Rectal smooth muscle tissue (tissue), 1 donor: Measurements from ENCODE around the gene LAMA2.

ENCODE experiments used
- H3K27ac ChIP-seq: one replicate; pipeline ENCODE4 v1.7.0; 2013; ENCODE audit warnings: low read depth, low read length, inconsistent platforms
- H3K27me3 ChIP-seq: one replicate; pipeline ENCODE4 v1.7.0; 2013; ENCODE audit warnings: low read length; ENCODE audit not compliant: control insufficient read depth, insufficient read depth
- H3K36me3 ChIP-seq: one replicate; pipeline ENCODE4 v1.7.0; 2013; ENCODE audit warnings: low read length; ENCODE audit not compliant: control insufficient read depth, insufficient read depth
- H3K4me1 ChIP-seq: one replicate; pipeline ENCODE4 v1.7.0; 2013; ENCODE audit warnings: low read length; ENCODE audit not compliant: control insufficient read depth, insufficient read depth
- H3K4me3 ChIP-seq: one replicate; pipeline ENCODE4 v1.7.0; 2013; ENCODE audit warnings: low read length
- H3K9ac ChIP-seq: one replicate; pipeline ENCODE4 v1.7.0; 2013; ENCODE audit warnings: low read length

LAMA2 gene

GRCh38 chr6:129253242-129253641, 370.3 kb downstream of the LAMA2 start:
- Histone ChIP-seq H3K4me1 (no peaks in the 10 kb centered on the region), H3K27ac (no peak overlapping the region), H3K36me3 (no peaks in the 10 kb centered on the region)

DNA sequence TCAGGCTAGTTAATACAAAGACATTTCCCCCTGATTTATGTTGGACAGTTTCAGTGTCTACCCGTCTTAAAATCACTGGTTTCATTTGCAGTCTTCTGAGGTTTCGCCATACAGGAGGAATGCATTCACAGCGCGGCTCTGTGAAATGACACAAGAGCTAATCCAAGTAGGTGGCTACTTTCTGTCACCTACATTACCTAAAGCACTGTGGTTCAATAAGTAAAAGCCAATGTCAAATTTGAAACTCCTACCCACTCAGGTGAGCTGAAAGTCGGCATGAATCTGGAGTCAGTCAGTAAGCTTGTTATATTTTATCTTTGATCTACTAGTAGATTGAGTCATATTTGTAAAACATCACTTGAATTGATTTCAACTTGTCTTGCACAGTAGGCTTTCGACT, 370.8 kb downstream of the LAMA2 start:
- H3K9ac ChIP-seq: no peak overlapping the region
- H3K36me3 ChIP-seq: no peaks in the 10 kb centered on the region
- H3K27me3 ChIP-seq: no peaks in the 10 kb centered on the region
- H3K4me3 ChIP-seq: no peak overlapping the region
- no peaks in the 10 kb centered on the region for H3K4me1 ChIP-seq
- H3K27ac ChIP-seq: no peak overlapping the region

More at GRCh38 chr6:129253242-129253641, 370.3 kb downstream of the LAMA2 start:
- Histone ChIP-seq H3K4me3 (no peak overlapping the region), H3K27me3 (no peaks in the 10 kb centered on the region), H3K9ac (no peak overlapping the region)

GRCh38 chr6:129257196-129257595, 374.3 kb downstream of the LAMA2 start:
- no peak overlapping the region for H3K9ac ChIP-seq
- H3K27me3 ChIP-seq: no peaks in the 10 kb centered on the region
- H3K4me1 ChIP-seq: no peaks in the 10 kb centered on the region
- no peaks in the 10 kb centered on the region for H3K36me3 ChIP-seq
- no peak overlapping the region for H3K4me3 ChIP-seq
- no peak overlapping the region for H3K27ac ChIP-seq

DNA sequence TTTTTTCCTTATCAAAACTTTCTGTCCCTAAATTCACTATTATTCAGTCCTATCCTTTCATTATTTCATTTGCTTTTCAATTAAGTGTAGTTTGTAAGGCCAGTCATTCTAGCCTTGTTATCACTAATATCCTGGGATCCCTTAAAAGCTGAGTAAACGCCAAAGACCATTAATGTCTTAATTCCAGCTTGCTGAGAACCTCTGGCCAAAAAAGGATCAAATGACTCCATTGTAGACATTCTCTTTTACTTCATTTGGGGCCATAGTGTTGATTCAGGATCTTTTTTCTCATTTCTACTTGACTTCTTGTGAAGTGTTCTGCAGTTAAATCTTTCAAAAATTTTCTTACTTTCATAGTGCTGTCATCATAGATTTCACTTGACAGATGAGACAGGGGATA, 379.7 kb downstream of the LAMA2 start:
- Histone ChIP-seq H3K27me3 (no peaks in the 10 kb centered on the region), H3K4me3 (no peak overlapping the region), H3K27ac (no peak overlapping the region), H3K4me1 (no peaks in the 10 kb centered on the region), H3K9ac (no peak overlapping the region), H3K36me3 (no peaks in the 10 kb centered on the region)

DNA sequence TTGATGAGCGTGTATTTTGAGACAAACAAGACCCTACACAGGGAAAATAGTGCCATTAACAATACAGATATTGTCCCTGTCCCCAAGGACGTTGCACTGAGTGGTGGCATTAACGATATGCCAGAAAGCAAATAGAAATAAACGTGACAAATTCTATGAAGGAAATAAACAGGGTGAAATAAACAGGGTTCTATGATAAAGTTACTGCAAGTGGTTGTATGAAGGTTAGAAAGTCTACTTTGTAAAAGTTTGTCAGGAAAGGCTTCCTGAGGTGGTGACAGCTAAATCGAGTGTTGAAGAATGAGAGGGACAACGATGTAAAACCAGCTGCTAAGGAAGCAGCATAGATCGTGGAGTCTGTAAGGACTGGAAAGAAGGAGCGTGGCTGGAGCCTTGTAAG, 380.2 kb downstream of the LAMA2 start:
- no peaks in the 10 kb centered on the region for H3K36me3 ChIP-seq
- no peak overlapping the region for H3K4me3 ChIP-seq
- no peaks in the 10 kb centered on the region for H3K4me1 ChIP-seq
- no peaks in the 10 kb centered on the region for H3K27me3 ChIP-seq
- H3K9ac ChIP-seq: no peak overlapping the region
- H3K27ac ChIP-seq: no peak overlapping the region

DNA sequence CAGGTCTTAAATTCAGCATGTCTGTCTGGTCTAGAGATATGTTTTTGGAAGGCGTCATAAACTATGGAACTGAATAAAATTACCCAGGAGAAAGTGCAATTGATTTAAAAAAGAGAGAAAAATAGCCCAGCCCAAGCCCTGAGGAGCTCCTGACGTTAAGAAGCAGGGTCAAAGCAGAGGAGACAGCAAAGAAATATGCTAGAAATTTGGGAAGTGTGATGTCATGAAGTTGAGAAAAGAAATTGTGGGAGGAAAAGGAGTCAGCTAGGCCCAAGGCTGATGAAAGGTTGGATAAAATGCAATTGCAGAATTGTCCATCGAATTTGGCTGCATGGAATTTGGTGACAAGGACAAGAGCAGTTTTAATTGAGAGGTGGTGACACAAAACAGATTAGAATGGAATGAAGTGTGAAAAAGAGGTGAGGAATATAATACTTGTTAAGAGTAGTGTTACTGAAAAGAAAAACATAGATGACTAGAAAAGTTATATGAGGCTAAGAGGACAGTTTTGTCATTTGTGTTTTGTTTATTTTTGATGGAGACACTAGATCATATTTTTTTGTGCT, 381.6 kb downstream of the LAMA2 start:
- H3K4me1 ChIP-seq: no peaks in the 10 kb centered on the region
- H3K27me3 ChIP-seq: no peaks in the 10 kb centered on the region
- no peak overlapping the region for H3K4me3 ChIP-seq
- no peaks in the 10 kb centered on the region for H3K36me3 ChIP-seq
- no peak overlapping the region for H3K9ac ChIP-seq
- H3K27ac ChIP-seq: no peak overlapping the region

DNA sequence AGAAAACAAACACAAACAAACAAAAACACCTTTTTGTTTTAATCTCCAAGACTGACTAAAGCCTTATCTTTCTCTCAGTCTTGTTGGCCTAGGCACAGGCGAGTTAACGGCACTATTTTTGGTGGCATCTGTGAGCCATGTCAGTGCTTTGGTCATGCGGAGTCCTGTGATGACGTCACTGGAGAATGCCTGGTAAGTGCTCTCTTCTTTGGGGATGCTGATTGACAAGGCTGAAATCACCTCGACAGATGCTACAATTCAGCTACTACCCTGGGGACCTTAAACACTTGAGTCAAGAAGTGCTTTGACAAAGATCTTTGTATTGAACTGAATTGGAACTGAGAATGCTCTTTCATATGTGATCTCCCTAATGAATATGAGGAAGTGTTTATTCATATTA, 384.1 kb downstream of the LAMA2 start:
- no peak overlapping the region for H3K4me3 ChIP-seq
- H3K9ac ChIP-seq: no peak overlapping the region
- no peaks in the 10 kb centered on the region for H3K4me1 ChIP-seq
- H3K27me3 ChIP-seq: no peaks in the 10 kb centered on the region
- H3K36me3 ChIP-seq: no peaks in the 10 kb centered on the region
- no peak overlapping the region for H3K27ac ChIP-seq

- no peak overlapping the region for H3K4me3 ChIP-seq
Measured at GRCh38 chr6:129269076-129269475, 386.1 kb downstream of the LAMA2 start.

GRCh38 chr6:129269891-129270290, 387.0 kb downstream of the LAMA2 start:
- H3K4me1 ChIP-seq: no peaks in the 10 kb centered on the region
- H3K27ac ChIP-seq: no peak overlapping the region
- H3K36me3 ChIP-seq: no peaks in the 10 kb centered on the region
- H3K9ac ChIP-seq: no peak overlapping the region
- no peaks in the 10 kb centered on the region for H3K27me3 ChIP-seq
- H3K4me3 ChIP-seq: no peak overlapping the region

More at GRCh38 chr6:129269076-129269475, 386.1 kb downstream of the LAMA2 start:
- H3K27ac ChIP-seq: no peak overlapping the region
- no peak overlapping the region for H3K9ac ChIP-seq
- no peaks in the 10 kb centered on the region for H3K4me1 ChIP-seq
- H3K36me3 ChIP-seq: no peaks in the 10 kb centered on the region
- H3K27me3 ChIP-seq: no peaks in the 10 kb centered on the region

DNA sequence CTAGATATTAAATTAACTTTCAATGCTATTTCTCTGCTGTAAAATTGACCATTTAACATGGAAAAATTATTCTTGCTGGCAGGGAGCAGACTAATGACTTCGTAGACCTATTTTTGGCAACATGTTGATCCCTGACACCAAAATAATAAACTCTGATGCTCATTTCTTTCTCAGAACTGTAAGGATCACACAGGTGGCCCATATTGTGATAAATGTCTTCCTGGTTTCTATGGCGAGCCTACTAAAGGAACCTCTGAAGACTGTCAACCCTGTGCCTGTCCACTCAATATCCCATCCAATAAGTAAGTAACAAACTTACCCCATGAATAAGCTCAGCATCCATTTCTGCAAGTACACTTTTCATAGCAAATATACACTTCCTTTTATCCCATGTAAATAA, 387.5 kb downstream of the LAMA2 start:
- H3K4me3 ChIP-seq: no peak overlapping the region
- no peak overlapping the region for H3K9ac ChIP-seq
- H3K4me1 ChIP-seq: no peaks in the 10 kb centered on the region
- H3K27ac ChIP-seq: no peak overlapping the region
- no peaks in the 10 kb centered on the region for H3K36me3 ChIP-seq
- H3K27me3 ChIP-seq: no peaks in the 10 kb centered on the region

DNA sequence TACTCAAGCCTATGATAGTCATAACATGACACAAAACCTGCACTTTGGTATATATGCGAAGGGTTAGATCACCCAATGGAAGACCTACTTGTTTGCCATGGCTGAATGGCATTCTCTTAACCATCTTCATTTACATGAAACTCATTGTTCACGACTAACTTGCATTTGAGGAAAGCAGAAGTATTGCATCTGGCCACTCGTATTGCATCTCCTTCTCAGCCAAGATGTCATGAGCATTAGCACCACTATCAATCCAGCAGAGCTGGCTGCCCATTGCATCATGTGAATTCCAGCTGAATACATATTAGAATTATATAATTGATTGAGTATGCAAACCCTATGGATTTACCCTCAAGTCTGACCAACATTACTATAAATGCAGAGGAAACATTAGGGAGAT, 390.2 kb downstream of the LAMA2 start:
- Histone ChIP-seq H3K27ac (no peak overlapping the region), H3K4me3 (no peak overlapping the region), H3K9ac (no peak overlapping the region), H3K27me3 (no peaks in the 10 kb centered on the region), H3K36me3 (no peaks in the 10 kb centered on the region), H3K4me1 (no peaks in the 10 kb centered on the region)

DNA sequence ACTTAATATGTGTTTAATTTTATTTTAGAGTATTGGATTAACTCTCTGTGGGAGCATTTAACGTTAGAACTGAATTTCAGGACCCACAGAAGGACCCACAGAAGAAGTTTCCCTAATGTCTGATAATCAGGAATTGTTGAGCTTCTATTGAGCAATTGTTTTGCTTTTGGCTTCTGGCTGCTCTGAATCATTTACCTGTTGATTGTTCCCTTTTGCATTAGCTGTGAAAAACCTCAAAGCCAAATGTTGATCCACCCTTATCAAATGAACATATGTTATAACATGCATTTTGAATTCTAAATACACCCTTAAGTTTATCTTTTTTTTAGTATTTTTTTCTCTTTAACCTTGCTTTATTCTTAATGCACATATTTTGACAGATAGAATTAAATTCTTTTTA, 393.5 kb downstream of the LAMA2 start:
- Histone ChIP-seq H3K4me3 (no peak overlapping the region), H3K9ac (no peak overlapping the region), H3K4me1 (no peaks in the 10 kb centered on the region), H3K27me3 (no peaks in the 10 kb centered on the region), H3K36me3 (no peaks in the 10 kb centered on the region), H3K27ac (no peak overlapping the region)

GRCh38 chr6:129276986-129277385, 394.0 kb downstream of the LAMA2 start:
- Histone ChIP-seq H3K27me3 (no peaks in the 10 kb centered on the region), H3K27ac (no peak overlapping the region), H3K9ac (no peak overlapping the region), H3K4me3 (no peak overlapping the region), H3K36me3 (no peaks in the 10 kb centered on the region), H3K4me1 (no peaks in the 10 kb centered on the region)
